OCI-LY1 (cell line): ENCODE data around the gene KCNMA1.

ENCODE experiments used
- H2AFZ ChIP-seq: fragments of 200-600 bp; sonication (generic), shearing (Covaris generic); 2 replicates; pipeline ENCODE4 v1.6.0; 2014; ENCODE audit warnings: antibody characterized with exemption, mild to moderate bottlenecking, low read length
- H3F3A ChIP-seq: fragments of 200-600 bp; sonication (generic), shearing (Covaris generic); 2 replicates; pipeline ENCODE4 v1.6.0; 2014; ENCODE audit warnings: mild to moderate bottlenecking, antibody characterized with exemption, low read length, moderate library complexity; ENCODE audit not compliant: insufficient read depth
- H3K27ac ChIP-seq: fragments of 200-600 bp; sonication (generic); 2 replicates; pipeline ENCODE4 v1.5.1; 2014; ENCODE audit warnings: low read length, mixed run types, mild to moderate bottlenecking, low read depth; ENCODE audit not compliant: poor library complexity, severe bottlenecking
- H3K27me3 ChIP-seq: fragments of 200-600 bp; sonication (generic); 2 replicates; pipeline ENCODE4 v1.6.0; 2014; ENCODE audit warnings: antibody characterized with exemption, mild to moderate bottlenecking, low read length, moderate library complexity; ENCODE audit not compliant: insufficient read depth
- H3K36me3 ChIP-seq: fragments of 200-600 bp; sonication (generic); 2 replicates; pipeline ENCODE4 v1.6.1; 2014; ENCODE audit warnings: mild to moderate bottlenecking, antibody characterized with exemption, low read length, moderate library complexity, mixed read lengths; ENCODE audit not compliant: insufficient read depth
- H3K4me1 ChIP-seq: fragments of 200-600 bp; sonication (generic); 2 replicates; pipeline ENCODE4 v1.5.1; 2014; ENCODE audit warnings: mild to moderate bottlenecking, low read length, moderate library complexity; ENCODE audit not compliant: insufficient read depth, severe bottlenecking
- H3K4me2 ChIP-seq: fragments of 200-600 bp; sonication (generic), shearing (Covaris generic); 2 replicates; pipeline ENCODE4 v1.6.1; 2014; ENCODE audit warnings: low read length
- H3K4me3 ChIP-seq: fragments of 200-600 bp; sonication (generic); 2 replicates; pipeline ENCODE4 v1.5.1; 2014; ENCODE audit warnings: low read length, low read depth, mild to moderate bottlenecking, mixed read lengths; ENCODE audit not compliant: poor library complexity, severe bottlenecking
- H3K79me2 ChIP-seq: fragments of 200-600 bp; shearing (Covaris generic); 2 replicates; pipeline ENCODE4 v1.6.1; 2016; ENCODE audit warnings: mixed run types, low read length, mixed read lengths; ENCODE audit not compliant: insufficient read depth
- H3K9ac ChIP-seq: fragments of 200-600 bp; sonication (generic), shearing (Covaris generic); 2 replicates; pipeline ENCODE4 v1.6.1; 2014; ENCODE audit warnings: mild to moderate bottlenecking, low read length, mixed read lengths
- H3K9me2 ChIP-seq: fragments of 200-600 bp; sonication (generic), shearing (Covaris generic); 2 replicates; pipeline ENCODE4 v1.6.1; 2014; ENCODE audit warnings: low read depth, mild to moderate bottlenecking, low read length, mixed read lengths
- H3K9me3 ChIP-seq: fragments of 200-600 bp; shearing (Covaris generic); 2 replicates; pipeline ENCODE4 v1.6.1; 2014; ENCODE audit warnings: low read length, mixed read lengths
- H4K20me1 ChIP-seq: fragments of 200-600 bp; sonication (generic), shearing (Covaris generic); 2 replicates; pipeline ENCODE4 v1.6.0; 2016; ENCODE audit warnings: mild to moderate bottlenecking, low read length; ENCODE audit not compliant: insufficient read depth
- CTCF ChIP-seq: fragments of 200-600 bp; sonication (generic), shearing (Covaris generic); IDR thresholded peaks from 2 replicates; pipeline ENCODE4 v1.5.1; 2017; ENCODE audit warnings: mild to moderate bottlenecking, antibody characterized with exemption, low read length, moderate library complexity, mixed read lengths
- EZH2 ChIP-seq: fragments of 200-600 bp; sonication (generic), shearing (Covaris generic); IDR thresholded peaks from 2 replicates; pipeline ENCODE4 v1.8.0; 2017; ENCODE audit warnings: borderline replicate concordance, mixed run types, mild to moderate bottlenecking, antibody characterized with exemption, low read length, moderate library complexity, mixed read lengths

The KCNMA1 gene

GRCh38 chr10:77118603-77119282, 518.9 kb downstream of the KCNMA1 start:
- Histone ChIP-seq H3K4me2 (no peak overlapping the region), H3K79me2 (no peaks in the 10 kb centered on the region), H3K9ac (no peak overlapping the region), H4K20me1 (no peaks in the 10 kb centered on the region), H3K4me1 (no peaks in the 10 kb centered on the region), H3K27ac (no peak overlapping the region), H3K9me2 (no peaks in the 10 kb centered on the region), H3K36me3 (no peaks in the 10 kb centered on the region), H2AFZ (no peak overlapping the region), H3F3A (no peaks in the 10 kb centered on the region), H3K27me3 (no peaks in the 10 kb centered on the region; the same call in 1 of the 2 replicates), H3K4me3 (no peak overlapping the region), H3K9me3 (no peaks in the 10 kb centered on the region)
- TF ChIP-seq CTCF (no peak), EZH2 (no peak)

- Histone ChIP-seq H3K27ac (no peak overlapping the region), H3K27me3 (no peaks in the 10 kb centered on the region; the same call in 1 of the 2 replicates), H3K4me2 (no peak overlapping the region), H3F3A (no peaks in the 10 kb centered on the region), H2AFZ (no peak overlapping the region), H3K36me3 (no peaks in the 10 kb centered on the region), H3K4me1 (no peaks in the 10 kb centered on the region), H3K4me3 (no peak overlapping the region), H3K9me2 (no peaks in the 10 kb centered on the region), H3K9me3 (no peaks in the 10 kb centered on the region), H3K79me2 (no peaks in the 10 kb centered on the region), H3K9ac (no peak overlapping the region), H4K20me1 (no peaks in the 10 kb centered on the region)
- no peak for TF ChIP-seq CTCF
- TF ChIP-seq EZH2: no peak
Observed at GRCh38 chr10:77117501-77117900, 520.1 kb downstream of the KCNMA1 start.

- Histone ChIP-seq H2AFZ (no peak overlapping the region), H3K4me2 (no peak overlapping the region), H3K79me2 (no peaks in the 10 kb centered on the region), H3K36me3 (no peaks in the 10 kb centered on the region), H3F3A (no peaks in the 10 kb centered on the region), H3K27me3 (no peaks in the 10 kb centered on the region; the same call in 1 of the 2 replicates), H3K4me3 (no peak overlapping the region), H3K9ac (no peak overlapping the region), H3K9me3 (no peaks in the 10 kb centered on the region), H3K9me2 (no peaks in the 10 kb centered on the region), H3K4me1 (no peaks in the 10 kb centered on the region), H3K27ac (no peak overlapping the region), H4K20me1 (no peaks in the 10 kb centered on the region)
- TF ChIP-seq CTCF (no peak), EZH2 (no peak)
Observed at GRCh38 chr10:77116904-77117303, 520.7 kb downstream of the KCNMA1 start.
